SK-N-SH treated with all-trans-retinoic acid at 6 μM for 48 hours (cell line): Measurements from ENCODE around the gene KLHL35.

Experiments
- PATZ1 ChIP-seq: fragments of 250-450 bp; sonication (Bioruptor Pico); IDR thresholded peaks from 2 replicates; pipeline ENCODE4 v1.8.0; 2020; ENCODE audit warnings: mild to moderate bottlenecking, moderate library complexity, borderline replicate concordance
- PPARA ChIP-seq: fragments of 250-450 bp; sonication (Bioruptor Pico); IDR thresholded peaks from 2 replicates; pipeline ENCODE4 v1.5.0; 2020; ENCODE audit warnings: mild to moderate bottlenecking, borderline replicate concordance
- ZFP3 ChIP-seq: fragments of 250-450 bp; sonication (Bioruptor Pico); IDR thresholded peaks from 2 replicates; pipeline ENCODE4 v1.5.0; 2020; ENCODE audit warnings: mild to moderate bottlenecking, moderate library complexity
- ZFP30 ChIP-seq: fragments of 450-650 bp; formaldehyde crosslinking; IDR thresholded peaks from 2 replicates; pipeline ENCODE4 v1.5.0; 2022; ENCODE audit warnings: mild to moderate bottlenecking, moderate library complexity
- ZNF70 ChIP-seq: fragments of 450-650 bp; formaldehyde crosslinking; IDR thresholded peaks from 2 replicates; pipeline ENCODE4 v1.5.0; 2020; ENCODE audit warnings: mild to moderate bottlenecking, moderate library complexity
- TF ChIP-seq, protein P1 (sequence below): fragments of 250-450 bp; sonication (Bioruptor Pico); IDR thresholded peaks from 2 replicates; pipeline ENCODE4 v1.5.0; 2020; ENCODE audit warnings: mild to moderate bottlenecking, moderate library complexity

GRCh38 chr11:75420224-75421034, 12.6 kb downstream of the KLHL35 start:
- TF ChIP-seq PATZ1 (CRISPR knock-in tag) (no peak), PPARA (CRISPR knock-in tag) (no peak), ZFP3 (CRISPR knock-in tag) (no peak), ZFP30 (CRISPR knock-in tag) (no peak), ZNF70 (CRISPR knock-in tag) (no peak)
- TF ChIP-seq, protein P1, sequence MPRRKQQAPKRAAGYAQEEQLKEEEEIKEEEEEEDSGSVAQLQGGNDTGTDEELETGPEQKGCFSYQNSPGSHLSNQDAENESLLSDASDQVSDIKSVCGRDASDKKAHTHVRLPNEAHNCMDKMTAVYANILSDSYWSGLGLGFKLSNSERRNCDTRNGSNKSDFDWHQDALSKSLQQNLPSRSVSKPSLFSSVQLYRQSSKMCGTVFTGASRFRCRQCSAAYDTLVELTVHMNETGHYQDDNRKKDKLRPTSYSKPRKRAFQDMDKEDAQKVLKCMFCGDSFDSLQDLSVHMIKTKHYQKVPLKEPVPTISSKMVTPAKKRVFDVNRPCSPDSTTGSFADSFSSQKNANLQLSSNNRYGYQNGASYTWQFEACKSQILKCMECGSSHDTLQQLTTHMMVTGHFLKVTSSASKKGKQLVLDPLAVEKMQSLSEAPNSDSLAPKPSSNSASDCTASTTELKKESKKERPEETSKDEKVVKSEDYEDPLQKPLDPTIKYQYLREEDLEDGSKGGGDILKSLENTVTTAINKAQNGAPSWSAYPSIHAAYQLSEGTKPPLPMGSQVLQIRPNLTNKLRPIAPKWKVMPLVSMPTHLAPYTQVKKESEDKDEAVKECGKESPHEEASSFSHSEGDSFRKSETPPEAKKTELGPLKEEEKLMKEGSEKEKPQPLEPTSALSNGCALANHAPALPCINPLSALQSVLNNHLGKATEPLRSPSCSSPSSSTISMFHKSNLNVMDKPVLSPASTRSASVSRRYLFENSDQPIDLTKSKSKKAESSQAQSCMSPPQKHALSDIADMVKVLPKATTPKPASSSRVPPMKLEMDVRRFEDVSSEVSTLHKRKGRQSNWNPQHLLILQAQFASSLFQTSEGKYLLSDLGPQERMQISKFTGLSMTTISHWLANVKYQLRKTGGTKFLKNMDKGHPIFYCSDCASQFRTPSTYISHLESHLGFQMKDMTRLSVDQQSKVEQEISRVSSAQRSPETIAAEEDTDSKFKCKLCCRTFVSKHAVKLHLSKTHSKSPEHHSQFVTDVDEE, result no peak
